K562 (cell line): ENCODE results near the gene GIPR. TPM values are rescaled to one million over a fixed set of nuclear protein-coding genes. Genes with fewer than 3 reads are reported as not detected.

Source experiments
- ASH1L ChIP-seq: fragments of 450-650 bp; IDR thresholded peaks from 2 replicates; pipeline ENCODE4 v1.6.1; 2018; ENCODE audit warnings: borderline replicate concordance, mild to moderate bottlenecking, low read depth; ENCODE audit not compliant: partially characterized antibody
- BRD9 ChIP-seq: fragments of 450-650 bp; IDR thresholded peaks from 2 replicates; pipeline ENCODE4 v1.6.1; 2018; ENCODE audit warnings: low read depth; ENCODE audit not compliant: partially characterized antibody
- CBX1 ChIP-seq: sonication (generic); IDR thresholded peaks from 2 replicates; pipeline ENCODE4 v1.6.1; 2016; ENCODE audit warnings: antibody characterized with exemption, low read depth, mild to moderate bottlenecking
- CREB1 ChIP-seq, 2 experiments: sonication (generic) in 1 of 2; formaldehyde crosslinking in 1 of 2; IDR thresholded peaks; 2 replicates each; pipeline versions ENCODE4 v1.6.1 to v1.8.0; 2012 to 2022; ENCODE audit warnings: inconsistent platforms in 1 of 2, mild to moderate bottlenecking in 1 of 2, missing genetic modification reagents in 1 of 2, moderate library complexity in 1 of 2
- DPF2 ChIP-seq: fragments of 450-650 bp; IDR thresholded peaks from 2 replicates; pipeline ENCODE4 v1.6.1; 2016
- FOXK2 ChIP-seq, 2 experiments: fragments of 450-650 bp; IDR thresholded peaks in 1 of 2; conservative IDR thresholded peaks in 1 of 2; 2 replicates each; pipeline ENCODE4 v1.6.1; 2016; ENCODE audit warnings: low read depth in 2 of 2, mild to moderate bottlenecking in 1 of 2
- GABPA ChIP-seq: fragments of 200-800 bp; sonication (Bioruptor generic); conservative IDR thresholded peaks from 2 replicates; pipeline ENCODE4 v1.6.1; 2016; ENCODE audit warnings: low read depth, missing genetic modification characterization, missing compliant biosample characterization
- HDAC1 ChIP-seq, 2 experiments: fragments of 450-650 bp; IDR thresholded peaks; 2 replicates each; pipeline ENCODE4 v1.6.1; 2016 to 2017; ENCODE audit warnings: inconsistent platforms in 1 of 2, mild to moderate bottlenecking in 1 of 2, moderate library complexity in 1 of 2
- HDGF ChIP-seq: fragments of 450-650 bp; IDR thresholded peaks from 2 replicates; pipeline ENCODE4 v1.6.1; 2016
- KDM1A ChIP-seq, 2 experiments: fragments of 450-650 bp; IDR thresholded peaks; 2 replicates each; pipeline ENCODE4 v1.6.1; 2016; ENCODE audit warnings: mild to moderate bottlenecking in 2 of 2
- MBD2 ChIP-seq: sonication (generic); IDR thresholded peaks from 2 replicates; pipeline ENCODE4 v1.6.1; 2016; ENCODE audit warnings: low read depth, borderline replicate concordance
- MEIS2 ChIP-seq: fragments of 450-650 bp; IDR thresholded peaks from 2 replicates; pipeline ENCODE4 v1.6.1; 2014; ENCODE audit warnings: mild to moderate bottlenecking; ENCODE audit not compliant: partially characterized antibody
- MTA3 ChIP-seq: fragments of 450-650 bp; formaldehyde crosslinking; IDR thresholded peaks from 2 replicates; pipeline ENCODE4 v1.6.1; 2017; ENCODE audit warnings: mild to moderate bottlenecking, borderline replicate concordance
- NEUROD1 ChIP-seq: fragments of 150-350 bp; IDR thresholded peaks from 2 replicates; pipeline ENCODE4 v1.6.1; 2014; ENCODE audit warnings: borderline replicate concordance, low read length, low read depth; ENCODE audit not compliant: partially characterized antibody
- NFE2 ChIP-seq: IDR thresholded peaks from 2 replicates; pipeline ENCODE4 v1.6.1; 2014; ENCODE audit warnings: antibody characterized with exemption, low read depth
- NR2C2 ChIP-seq, 2 experiments: fragments of 200-800 bp in 1 of 2; sonication (Bioruptor generic) in 1 of 2; sonication (generic) in 1 of 2; formaldehyde crosslinking in 1 of 2; IDR thresholded peaks; 2 replicates each; pipeline versions ENCODE4 v1.6.1 to v1.8.0; 2016 to 2022; ENCODE audit warnings: mild to moderate bottlenecking in 1 of 2, missing compliant biosample characterization in 1 of 2, missing genetic modification characterization in 1 of 2, missing genetic modification reagents in 1 of 2
- NR3C1 ChIP-seq: sonication (generic); formaldehyde crosslinking; IDR thresholded peaks from 2 replicates; pipeline ENCODE4 v1.8.1; 2022; ENCODE audit warnings: missing genetic modification reagents
- NRF1 ChIP-seq, 2 experiments: fragments of 450-650 bp; IDR thresholded peaks in 1 of 2; conservative IDR thresholded peaks in 1 of 2; 2 replicates each; pipeline ENCODE4 v1.6.1; 2014; ENCODE audit warnings: mild to moderate bottlenecking in 2 of 2
- SIN3A ChIP-seq, 2 experiments: fragments of 150-350 bp in 1 of 2; IDR thresholded peaks; 2 replicates each; pipeline ENCODE4 v1.6.1; 2011 to 2016; ENCODE audit warnings: borderline replicate concordance in 2 of 2, low read depth in 2 of 2, low read length in 2 of 2, mild to moderate bottlenecking in 2 of 2, moderate library complexity in 2 of 2; ENCODE audit not compliant: control insufficient read depth in 1 of 2
- SUPT5H ChIP-seq: fragments of 450-650 bp; IDR thresholded peaks from 2 replicates; pipeline ENCODE4 v1.6.1; 2016
- TAF9B ChIP-seq: fragments of 450-650 bp; IDR thresholded peaks from 2 replicates; pipeline ENCODE4 v1.6.1; 2018; ENCODE audit warnings: mild to moderate bottlenecking; ENCODE audit not compliant: partially characterized antibody
- TBP ChIP-seq: optimal IDR thresholded peaks from 2 replicates; pipeline ENCODE3; 2011; ENCODE audit warnings: low read depth, low read length, improper control_type of control experiment
- TCF3 ChIP-seq: sonication (generic); formaldehyde crosslinking; IDR thresholded peaks from 2 replicates; pipeline ENCODE4 v1.4.0; 2020; ENCODE audit warnings: mild to moderate bottlenecking, missing genetic modification reagents
- ZNF707 ChIP-seq: fragments of 250-450 bp; sonication (Bioruptor Pico); conservative IDR thresholded peaks from 2 replicates; pipeline ENCODE4 v1.8.0; 2022; ENCODE audit warnings: inconsistent platforms, mild to moderate bottlenecking, moderate library complexity
- polyA plus RNA-seq, 8 experiments: library from polyadenylated mRNA; depleted of rRNA in 4 of 8; stranded (reverse) in 5 of 8; unstranded in 3 of 8; fragments of >200 nt; fragmentation: Nextera tagmentation in 2 of 8; fragmentation: Illumina TruSeq in 1 of 8; extraction: Ambion mirVana in 2 of 8; extraction: Trizol in 1 of 8; gene quantifications; 2 replicates each; pipeline versions ENCODE4 v1.2.1 to v1.2.3, GENCODE V29; 2011 to 2014; ENCODE audit warnings: inconsistent platforms in 1 of 8, missing spikeins in 1 of 8
- total RNA-seq, 7 experiments: library from RNA; depleted of rRNA in 6 of 7; stranded (reverse); fragments of >200 nt in 6 of 7; fragmentation: Illumina TruSeq in 2 of 7; extraction: Trizol in 2 of 7; gene quantifications; 2 replicates each; pipeline versions ENCODE4 v1.2.1 to v1.2.3, GENCODE V29; 2011 to 2021; ENCODE audit warnings: low replicate concordance in 1 of 7
- TF ChIP-seq, protein P1 (sequence below): fragments of 250-450 bp; sonication (Bioruptor Pico); IDR thresholded peaks from 2 replicates; pipeline ENCODE4 v1.4.0; 2020
- TF ChIP-seq, protein P2 (sequence below): fragments of 200-800 bp; sonication (Bioruptor generic); IDR thresholded peaks from 2 replicates; pipeline ENCODE4 v1.6.1; 2017; ENCODE audit warnings: missing genetic modification characterization, missing compliant biosample characterization

Gene GIPR
- total and polyA plus RNA-seq, 9 of the 15 experiments (the other 6 are each of a cell fraction or from before 2014, with no cell fraction given) = 2.2 to 26.8 (median 12.7) TPM

DNA sequence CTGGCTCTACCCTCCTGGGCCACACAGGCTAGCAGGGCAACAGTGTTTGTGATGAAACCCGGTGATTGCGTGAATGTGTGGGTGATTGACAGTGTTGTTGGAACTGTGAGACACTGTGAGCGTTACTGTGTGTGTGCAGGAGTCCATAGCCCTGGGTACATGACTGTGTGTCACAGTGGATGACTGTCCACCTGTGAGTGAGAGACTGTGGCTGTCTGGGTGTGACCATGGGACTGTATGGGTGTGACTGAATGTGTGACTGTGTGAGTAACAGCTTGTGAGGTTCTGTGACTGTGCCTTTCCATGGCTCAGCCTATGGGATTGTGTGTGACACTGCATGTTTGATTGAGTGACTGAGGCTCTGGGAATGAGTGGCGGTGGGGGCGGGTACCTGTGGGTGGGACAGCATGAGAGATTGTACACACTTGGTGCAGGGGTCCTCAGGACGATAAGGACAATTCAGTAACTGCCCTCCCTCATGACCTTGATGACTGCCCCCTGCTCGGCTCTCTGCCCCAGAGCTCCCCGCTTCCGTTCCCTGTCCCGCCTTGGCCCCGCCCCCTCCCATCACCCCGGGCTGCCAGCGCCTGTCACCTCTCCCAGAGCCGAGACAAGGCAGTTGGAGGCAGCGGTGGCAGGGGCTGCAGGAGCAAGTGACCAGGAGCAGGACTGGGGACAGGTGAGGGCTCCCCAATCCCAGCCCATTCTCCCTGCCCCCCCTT, at the start of gene GIPR (continued):
- peak; percentile 40; the same call in 1 of the 2 replicates for TF ChIP-seq MBD2
- TF ChIP-seq CREB1 (IDR thresholded peaks at IDR 0.05) = no peak
- 0 out of 2 replicates have a peak, but pooled peaks have one; percentile 28 for TF ChIP-seq CREB1 (CRISPR knock-in tag; IDR thresholded peaks at IDR 0.05)
- peak; percentile 45 for TF ChIP-seq CBX1
- TF ChIP-seq NRF1 (conservative IDR thresholded peaks at IDR 0.05 in 1 of 2, IDR thresholded peaks at IDR 0.05 in 1 of 2) = peak in 1 of 2 experiments; percentile 36; a peak in 1 of 4 replicates
- peak in 1 of 2 experiments; percentile 37; a peak in 1 of 4 replicates for TF ChIP-seq HDAC1 (IDR thresholded peaks at IDR 0.05)
- peak; percentile 74 for TF ChIP-seq NFE2
- no peak for TF ChIP-seq ASH1L
- no peak for TF ChIP-seq NEUROD1
- TF ChIP-seq HDGF = peak; percentile 77
- peak; percentile 34 for TF ChIP-seq GABPA
- TF ChIP-seq NR2C2 (CRISPR knock-in tag; IDR thresholded peaks at IDR 0.05) = no peak
- no peak for TF ChIP-seq NR2C2 (tag; IDR thresholded peaks at IDR 0.05)
- TF ChIP-seq SUPT5H = peak; percentile 89; the same call in 1 of the 2 replicates
- TF ChIP-seq MTA3 = peak; percentile 15; the same call in 1 of the 2 replicates
- TF ChIP-seq, protein P1, sequence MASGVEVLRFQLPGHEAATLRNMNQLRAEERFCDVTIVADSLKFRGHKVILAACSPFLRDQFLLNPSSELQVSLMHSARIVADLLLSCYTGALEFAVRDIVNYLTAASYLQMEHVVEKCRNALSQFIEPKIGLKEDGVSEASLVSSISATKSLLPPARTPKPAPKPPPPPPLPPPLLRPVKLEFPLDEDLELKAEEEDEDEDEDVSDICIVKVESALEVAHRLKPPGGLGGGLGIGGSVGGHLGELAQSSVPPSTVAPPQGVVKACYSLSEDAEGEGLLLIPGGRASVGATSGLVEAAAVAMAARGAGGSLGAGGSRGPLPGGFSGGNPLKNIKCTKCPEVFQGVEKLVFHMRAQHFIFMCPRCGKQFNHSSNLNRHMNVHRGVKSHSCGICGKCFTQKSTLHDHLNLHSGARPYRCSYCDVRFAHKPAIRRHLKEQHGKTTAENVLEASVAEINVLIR (CRISPR knock-in tag) = peak; percentile 22; the same call in 1 of the 2 replicates
- TF ChIP-seq TCF3 (CRISPR knock-in tag) = peak; percentile 20; the same call in 1 of the 2 replicates
- peak; percentile 10 for TF ChIP-seq TBP
- peak; percentile 62 for TF ChIP-seq MEIS2
- TF ChIP-seq KDM1A (IDR thresholded peaks at IDR 0.05) = 0 out of 4 replicates have a peak, but pooled peaks of 1 of the 2 experiments have one; percentile 5
- TF ChIP-seq DPF2 = peak; percentile 66; the same call in 1 of the 2 replicates
- TF ChIP-seq, protein P2, sequence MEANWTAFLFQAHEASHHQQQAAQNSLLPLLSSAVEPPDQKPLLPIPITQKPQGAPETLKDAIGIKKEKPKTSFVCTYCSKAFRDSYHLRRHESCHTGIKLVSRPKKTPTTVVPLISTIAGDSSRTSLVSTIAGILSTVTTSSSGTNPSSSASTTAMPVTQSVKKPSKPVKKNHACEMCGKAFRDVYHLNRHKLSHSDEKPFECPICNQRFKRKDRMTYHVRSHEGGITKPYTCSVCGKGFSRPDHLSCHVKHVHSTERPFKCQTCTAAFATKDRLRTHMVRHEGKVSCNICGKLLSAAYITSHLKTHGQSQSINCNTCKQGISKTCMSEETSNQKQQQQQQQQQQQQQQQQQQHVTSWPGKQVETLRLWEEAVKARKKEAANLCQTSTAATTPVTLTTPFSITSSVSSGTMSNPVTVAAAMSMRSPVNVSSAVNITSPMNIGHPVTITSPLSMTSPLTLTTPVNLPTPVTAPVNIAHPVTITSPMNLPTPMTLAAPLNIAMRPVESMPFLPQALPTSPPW (CRISPR knock-in tag) = peak; percentile 78
- TF ChIP-seq ZNF707 (CRISPR knock-in tag) = no peak
- peak; percentile 31 for TF ChIP-seq BRD9
- TF ChIP-seq NR3C1 = no peak
- TF ChIP-seq TAF9B = peak; percentile 49
- peak in 1 of 2 experiments; percentile 38; a peak in 1 of 4 replicates for TF ChIP-seq FOXK2 (conservative IDR thresholded peaks at IDR 0.05 in 1 of 2, IDR thresholded peaks at IDR 0.05 in 1 of 2; ENCODE audit: low read depth in 2 of 2)
- TF ChIP-seq SIN3A (IDR thresholded peaks at IDR 0.05; ENCODE audit: borderline replicate concordance in 2 of 2, control insufficient read depth in 1 of 2, low read depth in 2 of 2, low read length in 2 of 2) = peak in 1 of 2 experiments; percentile 24; a peak in 1 of 4 replicates
